Posterior vena cava (tissue), 2 donors: ENCODE measurements around the gene FGFR4. TPM values are rescaled to one million over a fixed set of nuclear protein-coding genes. Genes with fewer than 3 reads are reported as not detected.

Experiments used
- DNase-seq: peaks from one replicate; pipeline ENCODE4 v3.0.0-alpha.2; 2020; ENCODE audit warnings: low spot score
- intact Hi-C, 2 donors: fragments of 100-400 bp; cut with DNase I; formaldehyde crosslinking; loops; one replicate each; pipeline versions ENCODE4 v1.14.1 to v1.14.2; 2022 to 2023
- total RNA-seq, 2 donors: library from RNA; stranded (reverse); fragmentation: NEBNext Ultra II Directional; extraction: Animal tissue kit (Norgen Biotek cat#: 25700); gene quantifications; one replicate each; pipeline ENCODE4 v1.2.1, GENCODE V29; 2021
- donor health status: DM: yes; HTN: yes; CAD: no.
- donor health status: DM: yes; HTN: yes; CAD: no.

The FGFR4 gene
- total RNA-seq, 2 donors from 2014 or later: 1.0 to 1.5 TPM

DNA sequence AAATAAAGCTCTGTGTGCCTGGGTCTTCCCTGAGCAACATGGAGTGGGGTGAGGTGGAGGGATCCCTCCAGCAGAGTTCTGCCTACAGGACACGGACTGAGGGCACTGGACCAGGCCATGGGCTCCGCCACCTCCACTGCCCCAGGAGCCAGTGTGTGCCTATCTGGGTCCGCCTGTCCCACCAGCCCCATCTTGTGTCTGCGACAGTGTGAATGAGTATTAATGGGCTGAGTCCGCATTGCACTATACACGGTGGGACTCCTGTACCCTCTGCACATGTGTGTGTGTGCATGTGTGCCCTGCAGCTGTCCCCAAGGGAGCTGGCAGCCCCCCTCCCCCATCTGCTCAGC lies 11.4 kb downstream of the FGFR4 start:
- no peak for DNase-seq
- intact Hi-C loops: no loop called here

DNA sequence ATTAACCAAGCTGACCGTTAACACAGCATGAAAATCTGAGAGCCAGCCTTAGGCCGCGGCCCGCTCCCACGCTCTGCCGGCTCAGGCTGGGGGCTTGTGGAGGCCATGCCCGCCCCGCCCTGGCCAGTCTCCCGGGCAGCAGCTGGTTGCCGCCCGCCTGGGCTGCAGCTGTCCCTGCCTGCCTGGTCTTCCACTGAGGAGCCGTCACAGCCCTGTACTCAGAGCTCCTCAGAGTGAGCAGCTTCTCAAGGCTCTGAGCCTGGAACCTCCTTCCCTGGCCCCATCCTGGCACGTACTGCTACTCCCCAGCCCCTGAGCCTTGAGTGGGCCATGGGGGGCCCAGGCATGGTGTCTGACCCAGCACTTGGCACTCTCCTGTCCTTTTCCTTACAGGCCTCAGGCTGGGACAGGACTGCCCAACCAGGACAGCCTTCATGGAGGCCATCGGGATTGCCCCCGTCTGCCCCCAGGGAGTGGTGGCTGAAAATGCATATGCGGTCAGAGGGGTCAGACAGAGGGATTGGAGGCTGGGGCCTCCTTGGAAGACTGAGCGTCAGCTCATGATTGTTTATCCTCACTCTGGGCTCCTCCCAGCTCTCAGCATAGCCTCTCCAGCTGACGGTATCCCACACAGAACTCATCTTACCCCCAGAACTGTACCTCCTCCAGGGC lies 11.9 kb downstream of the FGFR4 start:
- intact Hi-C loops: no loop called here
- DNase-seq: no peak

DNA sequence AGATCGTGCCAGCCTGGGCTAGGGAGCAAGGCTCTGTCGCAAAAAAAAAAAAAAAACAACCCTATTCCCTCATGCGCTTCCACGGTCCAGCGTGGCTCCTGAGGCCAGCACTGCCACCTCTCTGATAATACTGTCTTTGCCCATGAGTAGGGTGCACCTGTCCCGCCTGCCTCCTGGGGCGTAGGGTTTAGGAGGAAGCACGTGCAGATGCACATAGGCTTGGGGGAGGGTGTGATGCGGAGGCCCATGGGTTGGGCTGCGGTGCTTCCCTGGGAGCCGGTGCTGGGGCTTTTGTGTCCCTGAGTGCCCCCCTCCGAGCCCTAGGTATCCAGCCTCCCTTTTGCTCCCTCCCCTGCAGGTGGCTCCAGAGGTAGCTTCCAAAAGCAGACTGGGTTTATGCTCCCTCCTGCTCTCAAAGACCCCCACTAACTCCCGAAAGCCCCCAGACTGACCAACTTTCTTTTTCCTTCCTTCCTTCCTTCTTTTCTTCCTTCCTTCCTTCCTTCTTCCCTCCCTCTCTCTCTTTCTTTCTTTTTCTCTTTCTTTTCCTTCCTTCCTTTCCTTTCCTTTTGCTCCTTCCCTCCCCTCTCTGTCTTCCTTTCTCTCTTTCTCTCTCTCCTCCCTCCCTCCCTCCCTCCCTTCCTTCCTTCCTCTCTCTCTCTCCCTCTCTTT lies 12.8 kb downstream of the FGFR4 start:
- no peak for DNase-seq
- intact Hi-C loops: no loop called here

DNA sequence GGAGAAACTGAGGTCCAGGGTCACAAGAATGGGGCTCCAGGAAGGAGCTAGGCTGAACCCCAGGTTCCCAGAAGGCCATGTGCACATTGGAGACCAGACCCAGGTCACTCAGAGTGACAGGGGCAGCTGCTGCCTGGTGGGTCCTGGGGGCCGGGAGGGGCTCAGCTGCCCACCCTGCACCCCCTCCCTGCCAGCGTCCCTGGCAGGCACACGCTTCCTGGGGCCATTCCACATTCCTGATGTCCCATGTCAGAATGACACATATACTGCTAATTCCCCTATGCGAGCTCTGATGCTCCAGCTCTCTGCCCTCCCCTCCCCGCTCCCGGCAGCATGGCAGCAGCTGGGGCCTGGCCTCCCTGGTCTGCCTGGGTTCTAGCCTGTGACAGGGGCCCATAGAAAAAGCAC lies 14.0 kb downstream of the FGFR4 start:
- DNase-seq: no peak
- intact Hi-C loops: no loop called here

DNA sequence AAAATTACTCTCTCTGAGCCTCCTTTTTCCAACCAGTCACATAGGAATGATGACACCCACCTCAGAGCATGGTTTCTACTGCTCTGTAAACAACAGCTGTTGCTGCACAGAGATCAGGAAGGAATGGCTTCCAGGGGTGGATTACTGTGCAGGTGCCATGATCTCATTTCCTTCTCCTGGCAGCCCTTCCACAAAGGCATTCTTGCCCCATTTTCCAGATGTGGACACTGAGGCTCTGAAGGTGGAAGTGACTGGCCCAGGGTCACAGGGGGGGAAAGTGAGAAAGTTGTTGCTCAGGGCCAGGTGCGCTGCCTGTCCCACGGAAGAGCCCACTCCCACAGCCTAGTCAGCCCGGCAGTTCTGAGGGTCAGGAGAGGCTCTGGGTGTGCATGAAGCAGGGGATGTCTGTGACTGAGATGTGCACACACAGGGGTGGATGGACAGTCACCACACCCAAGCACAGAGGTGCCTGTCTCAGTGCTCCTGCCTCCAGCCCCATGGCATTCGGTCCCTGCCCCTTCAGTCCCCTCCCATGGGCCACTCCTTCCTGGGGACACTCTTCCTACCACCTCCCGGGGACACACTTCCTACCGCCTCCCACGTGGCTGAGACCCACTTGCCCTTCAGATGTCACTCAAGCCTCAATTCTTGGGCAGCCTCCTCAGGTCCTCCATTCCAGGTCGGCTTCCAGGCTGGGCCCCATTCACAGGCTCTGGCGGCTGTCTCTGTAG lies 17.0 kb downstream of the FGFR4 start:
- intact Hi-C loops: no loop called here
- DNase-seq: no peak

DNA sequence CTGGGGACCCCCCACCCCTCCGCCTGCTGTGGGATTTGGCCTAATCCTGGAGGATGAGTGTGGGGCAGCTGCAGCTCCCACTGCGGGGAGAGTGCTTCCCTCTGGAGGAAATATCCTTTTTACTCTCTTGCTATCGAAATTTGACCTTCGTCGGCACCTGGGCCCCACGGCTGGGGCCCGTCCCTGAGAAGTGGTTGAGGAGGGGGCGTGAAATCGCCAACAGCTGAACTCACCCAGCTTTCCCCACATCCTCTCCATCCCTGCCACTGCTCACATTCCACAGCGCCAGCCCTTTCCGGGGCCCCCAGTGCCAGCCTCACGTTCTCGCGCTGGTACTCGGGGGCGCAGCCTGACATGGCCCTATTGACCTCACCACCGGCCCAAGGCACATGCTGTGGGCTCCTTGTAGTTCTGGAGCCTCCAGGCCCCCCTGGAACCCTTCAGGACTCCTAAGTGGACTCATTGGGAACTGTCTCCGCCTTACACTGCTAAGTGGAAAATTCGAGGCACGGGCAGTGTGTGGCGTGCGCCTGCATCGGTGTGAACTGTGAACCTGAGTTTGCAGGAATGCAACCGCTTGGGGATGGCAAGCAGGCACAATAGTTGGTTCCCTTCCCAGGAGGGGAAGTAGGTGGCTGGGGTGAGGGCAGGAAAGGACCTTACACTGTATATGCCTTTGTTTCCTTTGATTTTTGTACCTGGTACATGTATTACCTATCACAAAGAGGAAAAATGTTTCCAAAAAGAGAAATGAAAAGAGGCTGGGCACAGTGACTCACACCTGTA lies 19.2 kb downstream of the FGFR4 start:
- DNase-seq: no peak
- intact Hi-C loops: no loop called here

DNA sequence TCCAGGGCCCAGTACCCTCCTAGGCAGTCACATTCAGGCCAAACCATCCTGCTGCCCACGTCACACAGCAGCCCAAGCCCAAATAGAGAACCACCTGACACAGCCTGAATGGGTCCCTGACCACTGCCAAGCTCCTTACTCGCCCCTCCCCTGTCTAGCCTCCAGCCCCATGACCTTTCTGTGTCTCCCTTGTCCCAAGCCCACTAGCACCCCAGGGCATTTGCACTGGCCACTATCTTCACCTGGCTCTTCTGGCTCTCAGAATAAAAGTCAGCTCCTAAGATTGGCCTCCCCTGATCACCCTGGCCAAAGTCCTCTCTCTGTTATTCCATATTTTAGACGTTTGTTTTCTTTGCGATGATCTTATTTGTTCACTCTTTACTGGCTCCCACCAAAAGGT lies 20.4 kb downstream of the FGFR4 start:
- intact Hi-C loops: no loop called here
- no peak for DNase-seq

DNA sequence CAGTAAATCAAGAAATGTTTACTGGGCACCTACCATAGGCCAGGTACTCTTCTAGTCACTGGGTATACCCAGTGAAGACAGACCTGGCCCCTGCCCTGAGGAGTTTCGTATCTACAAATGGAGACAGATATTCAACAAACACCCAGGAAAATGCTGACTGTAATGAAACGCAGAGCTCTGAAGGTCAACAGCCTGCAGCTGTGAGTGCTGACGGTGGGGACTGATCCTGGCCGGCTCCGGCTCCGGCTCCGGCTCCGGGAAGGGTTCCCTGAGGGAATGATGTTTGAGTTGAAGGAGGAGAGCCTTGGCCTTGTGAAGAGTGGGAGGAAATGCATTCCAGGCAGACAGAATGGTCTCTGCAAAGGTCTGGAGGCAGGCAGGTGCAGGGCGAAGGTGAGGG lies 23.1 kb downstream of the FGFR4 start:
- intact Hi-C loops: loop anchor here in 1 of 2 donors (10.0 kb wide), 1 partner anchor 125 kb away; no protein-coding TSS in a partner anchor
- no peak for DNase-seq

DNA sequence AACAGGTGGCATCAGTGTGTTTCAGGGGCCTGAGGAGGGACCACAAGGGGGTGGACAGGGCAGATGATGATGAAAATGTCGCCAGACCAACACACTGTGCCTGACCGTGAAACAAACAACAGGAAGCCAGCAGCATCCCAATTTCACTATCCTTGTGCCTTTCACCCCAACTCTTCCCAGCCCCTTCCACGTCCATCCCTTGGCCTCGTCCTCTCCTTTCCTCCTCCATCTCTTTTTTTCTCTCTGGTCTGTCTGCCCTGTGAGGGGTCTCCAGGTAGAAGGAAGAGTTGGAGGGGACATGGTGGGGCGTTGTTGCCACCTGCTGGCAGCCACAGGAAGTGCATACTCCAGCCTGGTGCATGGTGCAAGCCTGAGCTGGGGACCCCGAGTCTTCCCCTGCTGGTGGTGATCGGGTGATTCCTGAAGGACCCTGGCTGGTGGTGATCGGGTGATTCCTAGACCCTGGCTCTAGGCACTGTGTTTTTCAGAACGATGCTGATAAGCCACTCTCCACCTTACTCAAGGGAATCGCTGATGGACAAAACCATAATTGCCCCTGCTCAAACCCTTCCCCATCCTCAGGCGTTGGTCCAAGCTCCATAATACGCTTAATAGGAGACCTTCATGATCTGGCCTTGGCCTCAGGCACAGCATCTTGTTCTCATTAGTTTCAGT lies 25.1 kb downstream of the FGFR4 start:
- intact Hi-C loops: loop anchor here in 1 of 2 donors (10.0 kb wide), 1 partner anchor 123 kb away; no protein-coding TSS in a partner anchor
- no peak for DNase-seq

DNA sequence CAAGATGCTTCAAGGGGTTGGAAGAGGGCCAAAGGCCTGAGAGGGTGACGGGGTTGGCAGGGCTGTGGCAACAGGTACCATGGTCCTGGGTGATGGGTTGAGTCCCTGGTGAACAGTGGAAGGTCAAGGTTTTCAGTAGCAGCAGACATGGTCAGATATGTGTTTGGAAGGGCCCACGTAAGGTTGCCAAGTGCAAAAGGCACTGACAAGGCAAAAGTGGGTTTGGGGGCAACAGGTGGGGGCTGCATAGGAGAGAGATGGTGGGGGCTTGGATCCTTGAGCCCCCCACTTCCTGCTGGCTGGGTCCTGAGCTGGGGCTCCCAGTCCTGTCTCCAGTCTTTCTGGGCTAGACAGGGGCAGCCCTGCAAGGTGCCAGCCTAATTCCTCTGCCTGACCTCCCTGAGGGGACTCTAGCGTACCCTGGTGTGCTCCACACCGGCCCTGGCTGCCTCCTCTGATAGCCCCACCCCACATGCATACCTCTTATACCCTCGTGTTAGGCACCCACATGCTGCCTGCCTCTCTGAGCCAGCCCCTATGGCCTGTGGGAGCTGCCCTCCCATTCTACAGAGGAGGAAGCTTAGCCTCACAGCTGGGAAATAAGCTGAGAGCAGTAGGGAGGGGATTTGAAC lies 26.0 kb downstream of the FGFR4 start:
- intact Hi-C loops: loop anchor here in 1 of 2 donors (10.0 kb wide), 1 partner anchor 122 kb away; no protein-coding TSS in a partner anchor
- no peak for DNase-seq

DNA sequence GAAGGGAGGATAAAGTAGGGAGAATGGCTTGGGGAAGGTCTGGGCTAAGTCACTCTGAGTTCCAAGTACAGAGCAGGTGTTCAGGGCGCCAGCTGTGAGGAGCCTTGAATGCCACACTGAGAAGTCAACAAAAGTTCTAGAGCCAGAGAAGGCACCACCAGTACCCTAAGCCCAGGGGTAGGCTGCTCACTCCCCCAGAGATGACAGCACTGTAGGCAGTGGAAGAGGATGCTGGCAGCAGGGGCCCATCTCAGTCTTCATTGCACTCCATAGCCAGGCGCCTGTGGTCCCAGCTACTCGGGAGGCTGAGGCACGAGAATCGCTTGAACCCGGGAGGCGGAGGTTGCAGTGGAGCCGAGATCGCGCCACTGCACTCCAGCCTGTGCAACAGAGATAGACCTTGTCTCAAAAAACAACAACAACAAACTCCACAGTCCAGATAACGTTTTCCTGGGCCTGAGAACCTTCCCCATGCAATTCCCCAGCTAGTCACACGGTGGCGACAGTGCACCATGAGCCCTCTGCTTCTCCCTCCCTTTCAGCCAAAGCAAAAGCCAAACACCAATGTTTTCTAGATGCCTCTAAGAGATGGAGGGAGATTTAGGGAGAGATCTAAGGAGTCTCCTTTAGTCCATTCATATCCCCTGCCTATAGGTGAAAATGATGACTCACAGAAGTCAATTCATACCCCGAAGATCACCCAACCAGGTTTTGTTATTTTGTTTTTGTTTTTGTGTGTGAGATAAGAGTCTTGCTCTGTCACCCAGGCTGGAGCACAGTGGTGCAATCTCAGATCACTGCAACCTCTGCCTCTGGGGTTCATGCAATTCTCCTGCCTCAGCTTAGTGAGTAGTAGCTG lies 27.1 kb downstream of the FGFR4 start:
- peak; percentile 93 for DNase-seq

DNA sequence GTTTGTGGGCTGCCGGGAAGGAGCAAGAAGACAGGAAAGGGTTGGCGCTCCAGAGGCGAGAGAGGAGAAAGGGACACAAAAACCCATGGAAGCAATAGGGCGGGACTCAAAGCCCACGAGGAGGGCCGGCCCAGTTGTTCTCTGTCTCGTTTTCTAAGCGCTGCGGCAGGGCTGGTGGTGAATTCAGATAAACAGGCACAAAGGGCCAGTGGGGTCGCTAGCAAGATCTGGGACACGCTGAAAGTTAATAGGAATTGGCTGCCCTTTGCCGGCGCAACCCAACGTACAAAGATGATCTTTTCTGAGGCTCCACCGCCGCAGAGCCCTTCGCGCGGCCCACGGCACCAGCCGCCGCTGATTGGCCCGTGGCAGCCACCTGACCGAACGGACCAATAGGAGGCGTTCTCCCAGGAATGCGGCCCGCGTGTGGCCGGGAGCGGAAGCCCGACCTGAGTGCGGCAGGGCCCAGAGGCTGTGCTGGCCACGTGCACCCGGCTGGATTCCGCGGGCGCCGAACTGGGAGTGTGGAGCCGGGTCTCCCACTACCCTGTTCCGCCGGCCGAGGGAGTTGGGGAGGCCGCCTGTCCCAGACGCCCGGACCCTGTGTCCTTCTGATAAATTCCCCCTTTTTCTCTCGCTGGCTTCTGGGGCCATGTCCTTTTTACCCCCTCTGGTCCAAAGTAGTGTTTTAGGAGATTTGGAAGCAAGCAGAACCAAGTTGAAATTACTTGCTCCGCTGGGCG lies 30.1 kb downstream of the FGFR4 start:
- intact Hi-C loops: loop anchor here in 1 of 2 donors (10.0 kb wide), 1 partner anchor 118 kb away; no protein-coding TSS in a partner anchor
- peak; percentile 97 for DNase-seq

More for the DNA sequence above, 27.1 kb downstream of the FGFR4 start:
- intact Hi-C loops: loop anchor here in 1 of 2 donors (10.0 kb wide), 1 partner anchor 121 kb away; no protein-coding TSS in a partner anchor

DNA sequence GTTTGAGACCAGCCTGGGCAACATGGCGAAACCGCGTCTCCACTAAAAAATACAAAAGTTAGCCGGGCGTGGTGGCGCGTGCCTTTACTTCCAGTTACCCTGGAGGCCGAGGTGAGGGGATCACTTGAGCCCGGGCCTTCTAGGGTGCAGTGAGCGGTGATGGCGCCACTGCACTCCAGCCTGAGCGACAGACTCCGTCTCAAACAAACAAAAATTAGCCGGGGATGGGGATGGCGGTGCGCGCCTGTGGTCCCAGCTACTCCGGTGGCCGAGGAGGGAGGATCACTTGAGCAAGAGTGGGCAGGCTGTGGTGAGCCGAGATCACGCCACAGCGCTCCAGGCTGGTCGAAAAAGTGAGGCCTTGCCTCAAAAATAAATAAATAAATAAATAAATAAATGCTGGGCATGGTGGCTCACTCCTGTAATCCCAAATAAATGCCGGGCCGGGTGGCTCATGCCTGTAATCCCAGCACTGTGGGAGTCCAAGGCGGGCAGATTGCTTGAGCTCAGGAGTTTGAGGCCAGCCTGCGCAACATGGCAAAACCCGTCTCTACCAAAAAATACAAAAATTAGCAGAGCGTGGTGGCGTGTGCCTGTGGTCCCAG lies 30.8 kb downstream of the FGFR4 start:
- DNase-seq: peak; percentile 49
- intact Hi-C loops: loop anchor here in 1 of 2 donors (10.0 kb wide), 1 partner anchor 117 kb away; no protein-coding TSS in a partner anchor

DNA sequence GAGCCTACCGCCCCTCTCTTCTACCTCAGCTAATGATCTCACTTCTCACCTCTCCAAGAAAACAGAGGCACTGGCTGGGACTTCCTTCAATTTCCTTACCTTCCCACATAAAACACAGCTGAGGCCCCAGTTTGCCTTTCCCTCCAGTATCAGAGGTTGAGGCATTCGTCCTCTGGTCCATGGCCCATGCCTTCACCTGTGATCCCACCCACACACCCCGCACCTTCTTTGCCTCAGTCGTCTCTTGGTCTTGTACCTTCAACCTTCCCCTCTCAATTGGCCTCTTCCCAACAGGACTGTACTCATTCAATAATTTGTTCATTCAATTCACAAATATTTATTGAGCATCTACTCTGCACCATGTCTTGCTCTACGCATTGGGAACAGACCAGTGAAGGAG lies 35.9 kb downstream of the FGFR4 start:
- intact Hi-C loops: no loop called here

DNA sequence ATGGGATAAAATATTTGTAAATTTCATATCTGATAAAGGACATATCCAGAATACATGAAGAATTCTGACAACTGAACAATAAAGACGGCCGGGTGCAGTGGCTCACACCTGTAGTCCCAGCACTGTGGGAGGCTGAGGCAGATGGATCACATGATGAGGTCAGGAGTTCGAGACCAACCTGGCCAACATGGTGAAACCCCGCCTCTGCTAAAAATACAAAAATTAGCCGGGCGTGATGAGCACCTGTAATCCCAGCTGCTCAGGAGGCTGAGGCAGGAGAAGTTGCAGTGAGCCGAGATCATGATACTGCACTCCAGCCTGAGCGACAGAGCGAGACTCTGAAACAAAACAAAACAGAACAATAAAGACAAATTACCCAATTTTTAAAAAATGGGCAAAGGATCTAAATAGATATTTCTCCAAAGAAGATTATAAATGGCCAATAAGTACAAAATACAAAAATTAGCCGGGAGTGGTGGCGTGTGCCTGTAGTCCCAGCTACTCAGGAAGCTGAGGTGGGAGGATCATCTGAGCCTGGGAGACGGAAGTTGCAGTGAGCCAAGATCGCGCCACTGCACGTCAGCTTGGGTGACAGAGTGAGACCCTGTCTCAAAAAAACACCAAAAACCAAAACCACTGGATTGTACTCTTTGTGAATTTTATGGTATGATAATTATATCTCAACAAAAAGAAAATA lies 37.2 kb downstream of the FGFR4 start:
- DNase-seq: peak; percentile 46
- intact Hi-C loops: no loop called here

More for the DNA sequence above, 35.9 kb downstream of the FGFR4 start:
- DNase-seq: peak; percentile 8
